Mesendoderm (in vitro differentiated cells): ENCODE measurements around the gene CALD1.

Source experiments
- DNase-seq: peaks from one replicate; pipeline ENCODE4 v3.0.0; 2013
- H2AK5ac ChIP-seq: 2 replicates; pipeline ENCODE4 v1.6.1; 2013; ENCODE audit warnings: low read length, inconsistent platforms
- H2BK120ac ChIP-seq: 2 replicates; pipeline ENCODE4 v1.6.1; 2013; ENCODE audit warnings: low read depth, mild to moderate bottlenecking, low read length, moderate library complexity, mixed read lengths
- H2BK15ac ChIP-seq: replicated peaks from 2 replicates; pipeline ENCODE4 v1.6.1; 2013; ENCODE audit warnings: low read depth, mild to moderate bottlenecking, moderate library complexity
- H2BK5ac ChIP-seq: 2 replicates; pipeline ENCODE4 v1.6.1; 2013; ENCODE audit warnings: low read length, inconsistent platforms
- H3K18ac ChIP-seq: 2 replicates; pipeline ENCODE4 v1.6.1; 2013; ENCODE audit warnings: mild to moderate bottlenecking, low read length, mixed read lengths
- H3K23ac ChIP-seq: one replicate; pipeline ENCODE4 v1.6.1; 2013; ENCODE audit warnings: low read length
- H3K27ac ChIP-seq: 2 replicates; pipeline ENCODE4 v1.5.1; 2013; ENCODE audit warnings: low read depth, mild to moderate bottlenecking, inconsistent platforms, low read length, moderate library complexity
- H3K27me3 ChIP-seq: 2 replicates; pipeline ENCODE4 v1.6.1; 2013; ENCODE audit warnings: low read length, control low read depth, mild to moderate bottlenecking, inconsistent platforms; ENCODE audit not compliant: insufficient read depth, poor library complexity
- H3K36me3 ChIP-seq: 2 replicates; pipeline ENCODE4 v1.6.1; 2013; ENCODE audit warnings: low read length, inconsistent platforms; ENCODE audit not compliant: control insufficient read depth, insufficient read depth
- H3K4ac ChIP-seq: one replicate; pipeline ENCODE4 v1.6.1; 2013; ENCODE audit warnings: low read depth, mild to moderate bottlenecking, low read length, moderate library complexity
- H3K4me1 ChIP-seq: 2 replicates; pipeline ENCODE4 v1.6.1; 2013; ENCODE audit warnings: low read depth, low read length, inconsistent platforms; ENCODE audit not compliant: control insufficient read depth
- H3K4me2 ChIP-seq: 2 replicates; pipeline ENCODE4 v1.6.1; 2013; ENCODE audit warnings: low read length
- H3K4me3 ChIP-seq: 2 replicates; pipeline ENCODE4 v1.5.1; 2013; ENCODE audit warnings: mild to moderate bottlenecking, low read length
- H3K56ac ChIP-seq: one replicate; pipeline ENCODE4 v1.6.1; 2013; ENCODE audit warnings: low read length
- H3K79me1 ChIP-seq: 2 replicates; pipeline ENCODE4 v1.6.1; 2013; ENCODE audit warnings: low read length, inconsistent platforms
- H3K79me2 ChIP-seq: 2 replicates; pipeline ENCODE4 v1.6.1; 2013; ENCODE audit warnings: mild to moderate bottlenecking, low read length; ENCODE audit not compliant: control insufficient read depth, insufficient read depth
- H3K9ac ChIP-seq: 2 replicates; pipeline ENCODE4 v1.6.1; 2013; ENCODE audit warnings: low read length, inconsistent platforms
- H4K5ac ChIP-seq: one replicate; pipeline ENCODE4 v1.6.1; 2013; ENCODE audit warnings: low read length
- H4K8ac ChIP-seq: one replicate; pipeline ENCODE4 v1.6.1; 2013; ENCODE audit warnings: low read depth, mild to moderate bottlenecking, control low read depth, low read length, moderate library complexity
- WGBS: extraction: QIAGEN DNeasy Blood & Tissue Kit; methylation state at CpG from one replicate; pipeline ENCODE4 v1.1.7; 2013; ENCODE audit warnings: low lambda C conversion rate, missing lambda C conversion rate; ENCODE audit not compliant: insufficient coverage; ENCODE audit errors: extremely low coverage; 5-methylcytosine and 5-hydroxymethylcytosine counted together

CALD1 gene

DNA sequence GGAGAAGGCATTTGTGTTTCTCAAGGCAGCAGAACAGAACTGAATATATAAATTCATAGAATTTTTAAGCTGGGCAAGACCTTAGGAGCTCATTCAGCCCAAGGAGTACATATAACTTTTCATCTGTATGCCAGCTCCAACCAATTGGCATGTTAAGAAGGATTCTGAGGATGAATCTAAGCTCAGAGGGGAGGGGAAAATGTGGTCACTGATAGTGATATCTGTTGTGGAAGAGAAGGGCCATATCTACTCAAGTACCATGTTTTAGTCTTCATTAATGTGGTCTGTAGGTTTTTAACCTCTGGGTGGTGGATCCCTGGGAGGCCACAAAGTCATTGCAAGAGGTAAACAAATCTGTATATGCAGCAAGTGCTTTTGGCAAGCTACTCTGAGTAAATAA, 6.4 kb downstream of the CALD1 start:
- Histone ChIP-seq H3K4me2 (no peak overlapping the region), H3K36me3 (no peaks in the 10 kb centered on the region), H2BK120ac (no peak overlapping the region), H4K8ac (no peak overlapping the region), H3K27me3 (no peaks in the 10 kb centered on the region), H3K79me2 (peaks cover 82% of the 10 kb centered on the region), H3K4ac (no peak overlapping the region), H3K79me1 (peaks cover 4% of the 10 kb centered on the region), H2BK5ac (no peak overlapping the region), H2BK15ac (no peak overlapping the region), H3K18ac (no peak overlapping the region), H4K5ac (no peak overlapping the region), H2AK5ac (no peak overlapping the region), H3K27ac (no peak overlapping the region), H3K4me1 (peaks cover 9% of the 10 kb centered on the region), H3K23ac (no peak overlapping the region), H3K4me3 (no peak overlapping the region), H3K9ac (no peak overlapping the region), H3K56ac (no peak overlapping the region)
- no peak for DNase-seq

DNA sequence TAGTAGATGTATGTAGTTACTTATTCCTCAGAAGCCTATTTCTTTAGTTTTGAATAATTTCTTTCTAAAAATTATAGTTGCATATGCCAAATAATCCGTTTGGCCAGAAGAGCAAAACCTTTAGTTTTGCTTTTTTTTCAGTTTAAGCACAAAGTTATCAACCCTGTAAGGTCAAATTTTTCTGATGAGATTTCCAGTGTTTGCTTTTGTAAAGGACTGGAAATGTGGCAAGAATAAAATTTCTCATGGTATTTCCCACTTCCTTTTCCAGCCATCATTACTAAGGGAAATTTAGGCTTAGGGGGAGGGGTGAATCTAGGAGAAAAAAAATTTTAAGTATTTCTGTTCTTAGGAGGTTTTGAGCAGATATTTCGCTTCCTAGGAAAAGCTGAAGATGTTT, 7.6 kb downstream of the CALD1 start:
- Histone ChIP-seq H3K9ac (no peak overlapping the region), H3K79me1 (peaks cover 4% of the 10 kb centered on the region), H2AK5ac (no peak overlapping the region), H3K18ac (peak overlapping the region; percentile 45), H3K4me1 (peaks cover 7% of the 10 kb centered on the region), H3K27me3 (no peaks in the 10 kb centered on the region), H4K5ac (no peak overlapping the region), H2BK120ac (no peak overlapping the region), H3K4me3 (no peak overlapping the region), H3K56ac (no peak overlapping the region), H3K23ac (no peak overlapping the region), H4K8ac (no peak overlapping the region), H3K4ac (no peak overlapping the region), H3K27ac (no peak overlapping the region), H3K36me3 (no peaks in the 10 kb centered on the region), H2BK15ac (no peak overlapping the region), H2BK5ac (no peak overlapping the region), H3K4me2 (no peak overlapping the region), H3K79me2 (peaks cover 78% of the 10 kb centered on the region)
- DNase-seq = no peak
- WGBS = no CpG with 5 or more reads among the region's 2 CpGs

DNA sequence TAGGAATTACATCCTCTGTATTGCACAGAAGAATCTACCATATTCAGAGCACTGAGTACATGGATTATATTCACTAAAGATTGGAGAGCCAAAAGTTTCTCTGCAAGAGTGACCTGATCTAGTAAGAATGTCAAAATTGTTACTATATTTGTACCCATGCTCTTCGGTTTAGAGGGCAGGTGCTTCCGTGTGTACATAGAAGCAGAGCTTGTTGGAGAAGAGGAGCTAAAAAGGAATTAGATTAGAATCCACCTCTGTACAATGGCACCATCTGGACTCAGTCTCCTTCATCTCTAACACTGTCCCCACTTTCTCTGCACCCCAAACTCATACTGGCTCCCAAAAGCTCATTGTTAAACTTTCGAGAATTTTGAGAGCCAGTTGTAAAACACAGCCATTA, 8.3 kb downstream of the CALD1 start:
- Histone ChIP-seq H3K18ac (no peak overlapping the region), H3K9ac (no peak overlapping the region), H3K79me2 (peaks cover 75% of the 10 kb centered on the region), H3K4me3 (no peak overlapping the region), H2AK5ac (no peak overlapping the region), H2BK15ac (no peak overlapping the region), H3K27me3 (no peaks in the 10 kb centered on the region), H3K4me2 (no peak overlapping the region), H3K4me1 (peaks cover 4% of the 10 kb centered on the region), H3K4ac (no peak overlapping the region), H3K27ac (no peak overlapping the region), H3K79me1 (peaks cover 4% of the 10 kb centered on the region), H4K5ac (no peak overlapping the region), H3K23ac (no peak overlapping the region), H3K56ac (no peak overlapping the region), H4K8ac (no peak overlapping the region), H3K36me3 (no peaks in the 10 kb centered on the region), H2BK120ac (no peak overlapping the region), H2BK5ac (no peak overlapping the region)
- DNase-seq = no peak
- no CpG with 5 or more reads among the region's 3 CpGs for WGBS

DNA sequence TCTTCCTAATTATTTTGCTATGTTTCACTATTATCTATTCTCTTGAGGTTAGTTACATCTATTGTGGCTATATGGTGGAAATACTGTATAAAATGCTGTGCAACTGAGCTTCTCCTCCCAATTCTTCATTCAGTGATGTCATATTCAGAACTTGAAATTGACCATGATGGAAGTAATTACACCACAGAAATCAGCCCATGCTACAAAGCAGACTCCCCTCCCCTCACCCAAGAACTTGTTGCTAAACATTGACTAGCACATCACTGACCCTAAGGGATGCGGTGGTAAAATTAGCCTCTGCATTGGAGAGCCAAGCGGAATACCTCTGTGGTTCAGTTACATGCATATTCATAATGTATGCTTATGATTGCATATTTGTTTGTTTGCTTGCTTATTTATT, 8.8 kb downstream of the CALD1 start:
- Histone ChIP-seq H4K8ac (no peak overlapping the region), H2BK15ac (no peak overlapping the region), H2BK120ac (no peak overlapping the region), H2BK5ac (no peak overlapping the region), H3K18ac (no peak overlapping the region), H3K4me1 (peaks cover 2% of the 10 kb centered on the region), H4K5ac (no peak overlapping the region), H3K4ac (no peak overlapping the region), H3K4me2 (no peak overlapping the region), H3K27ac (no peak overlapping the region), H3K36me3 (no peaks in the 10 kb centered on the region), H3K23ac (no peak overlapping the region), H3K56ac (no peak overlapping the region), H3K27me3 (no peaks in the 10 kb centered on the region), H3K79me1 (peaks cover 2% of the 10 kb centered on the region), H3K9ac (no peak overlapping the region), H2AK5ac (no peak overlapping the region), H3K79me2 (peaks cover 74% of the 10 kb centered on the region), H3K4me3 (no peak overlapping the region)
- WGBS = no CpG with 5 or more reads among the region's 2 CpGs
- DNase-seq = no peak

DNA sequence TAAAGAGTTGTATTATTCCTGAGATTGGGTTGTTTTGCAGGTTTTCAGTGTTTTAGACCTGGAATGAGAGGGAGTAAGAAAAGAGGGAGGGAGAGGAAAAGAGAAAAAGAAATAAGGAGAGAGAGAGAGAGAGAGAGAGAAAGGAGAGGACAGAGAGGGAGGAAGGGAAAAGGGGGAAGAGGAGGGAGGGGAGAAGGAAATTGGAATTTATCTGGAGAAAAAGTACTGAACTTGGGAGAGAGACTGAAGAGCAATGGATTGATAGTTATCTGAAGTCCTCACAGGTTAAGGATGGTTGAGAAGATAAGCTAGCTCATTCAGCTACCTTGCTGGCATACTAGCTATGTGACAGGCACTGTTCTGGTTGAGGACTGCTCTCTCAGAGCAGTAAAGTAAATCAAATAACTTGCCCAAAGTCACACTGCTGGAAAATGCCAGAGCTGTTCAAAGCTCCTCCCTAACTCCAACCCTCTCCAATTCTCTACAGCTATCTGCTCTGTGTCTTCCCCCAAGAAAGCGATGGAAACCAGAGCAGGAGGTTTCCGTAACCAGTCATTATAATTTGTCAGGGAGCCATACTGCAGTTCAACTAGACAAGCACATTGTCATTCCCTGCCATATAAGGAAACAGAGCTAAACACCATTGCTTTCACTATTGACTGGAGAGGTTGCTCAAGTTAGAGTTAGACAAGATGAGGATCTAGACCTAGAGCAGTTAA, 10.7 kb downstream of the CALD1 start:
- no peak overlapping the region for H3K4me3 ChIP-seq
- H3K56ac ChIP-seq = no peak overlapping the region
- H3K79me1 ChIP-seq = peaks cover 2% of the 10 kb centered on the region
- no peak overlapping the region for H2AK5ac ChIP-seq
- H3K79me2 ChIP-seq = peaks cover 72% of the 10 kb centered on the region
- H3K27me3 ChIP-seq = no peaks in the 10 kb centered on the region
- H4K8ac ChIP-seq = no peak overlapping the region
- H4K5ac ChIP-seq = no peak overlapping the region
- no peak overlapping the region for H2BK120ac ChIP-seq
- no peak overlapping the region for H3K23ac ChIP-seq
- no peak overlapping the region for H3K18ac ChIP-seq
- H3K4me2 ChIP-seq = no peak overlapping the region
- no peak overlapping the region for H2BK15ac ChIP-seq
- H2BK5ac ChIP-seq = no peak overlapping the region
- no peak overlapping the region for H3K4ac ChIP-seq
- H3K36me3 ChIP-seq = no peaks in the 10 kb centered on the region
- peak; percentile 54 for DNase-seq
- no CpG with 5 or more reads among the region's 2 CpGs for WGBS
- no peak overlapping the region for H3K9ac ChIP-seq
- H3K4me1 ChIP-seq = peaks cover 2% of the 10 kb centered on the region
- no peak overlapping the region for H3K27ac ChIP-seq

DNA sequence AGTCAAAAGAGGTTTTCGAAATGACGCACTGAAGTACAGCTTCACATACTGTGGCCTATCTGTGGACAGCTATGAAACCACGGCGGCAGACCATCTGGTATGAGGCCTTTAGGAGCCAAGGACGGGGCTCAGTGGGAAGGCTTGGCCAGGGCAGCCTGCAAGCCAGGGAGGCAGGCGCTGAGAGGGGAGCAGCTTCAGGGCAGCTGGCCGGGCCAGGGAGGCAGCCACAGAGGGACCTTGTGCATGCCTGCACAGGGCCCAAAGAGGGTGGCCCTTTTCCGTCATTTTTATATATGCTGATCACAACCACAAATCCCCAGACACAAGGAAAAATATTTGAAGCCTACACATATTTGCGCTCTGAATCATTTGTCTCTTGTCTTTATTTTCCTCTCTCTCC, 13.5 kb downstream of the CALD1 start:
- peaks cover 2% of the 10 kb centered on the region for H3K79me1 ChIP-seq
- H3K4me3 ChIP-seq = no peak overlapping the region
- no peaks in the 10 kb centered on the region for H3K36me3 ChIP-seq
- no peak overlapping the region for H3K23ac ChIP-seq
- 100% methylated on average over 1 of the region's 9 CpGs for WGBS
- H3K4me1 ChIP-seq = peaks cover 2% of the 10 kb centered on the region
- H3K27ac ChIP-seq = no peak overlapping the region
- no peaks in the 10 kb centered on the region for H3K27me3 ChIP-seq
- H2BK120ac ChIP-seq = no peak overlapping the region
- H3K4me2 ChIP-seq = no peak overlapping the region
- no peak overlapping the region for H3K9ac ChIP-seq
- H2AK5ac ChIP-seq = no peak overlapping the region
- no peak overlapping the region for H3K18ac ChIP-seq
- H3K79me2 ChIP-seq = peaks cover 59% of the 10 kb centered on the region
- no peak overlapping the region for H3K56ac ChIP-seq
- no peak overlapping the region for H2BK15ac ChIP-seq
- H3K4ac ChIP-seq = no peak overlapping the region
- H2BK5ac ChIP-seq = no peak overlapping the region
- H4K8ac ChIP-seq = no peak overlapping the region
- H4K5ac ChIP-seq = no peak overlapping the region
- DNase-seq = no peak
